Ovary (tissue), 9 donors: ENCODE results near the gene PIK3C2G. TPM values are rescaled to one million over a fixed set of nuclear protein-coding genes. Genes with fewer than 3 reads are reported as not detected.

ENCODE experiments used
- DNase-seq, 5 donors: peaks; one replicate each; pipeline ENCODE4 v3.0.0-alpha.2; 2019 to 2020
- H3K27ac ChIP-seq, 2 donors: fragments of 200-600 bp; one replicate each; pipeline versions ENCODE4 v1.5.1 to v1.8.0; 2019 to 2022
- H3K27me3 ChIP-seq: fragments of 200-600 bp; one replicate; pipeline ENCODE4 v1.8.0; 2022
- H3K36me3 ChIP-seq: fragments of 200-600 bp; sonication (generic); one replicate; pipeline ENCODE4 v1.5.1; 2019
- H3K4me1 ChIP-seq: one replicate; pipeline ENCODE4 v1.8.1; 2013; ENCODE audit warnings: mild to moderate bottlenecking, moderate library complexity; ENCODE audit not compliant: insufficient read depth
- H3K4me3 ChIP-seq: fragments of 200-600 bp; sonication (generic); one replicate; pipeline ENCODE4 v1.5.1; 2017
- H3K9me3 ChIP-seq, 2 donors: fragments of 200-600 bp in 1 of 2; sonication (generic) in 1 of 2; one replicate each; pipeline versions ENCODE4 v1.5.1 to v1.8.1; 2013 to 2019; ENCODE audit warnings: mild to moderate bottlenecking in 1 of 2, moderate library complexity in 1 of 2
- CTCF ChIP-seq, 3 donors: fragments of 450-650 bp in 2 of 3; fragments of 200-600 bp in 1 of 3; IDR thresholded peaks; one replicate each; pipeline versions ENCODE4 v1.5.1 to v1.8.0; 2016 to 2022; ENCODE audit warnings: antibody characterized with exemption in 3 of 3, mild to moderate bottlenecking in 1 of 3
- EP300 ChIP-seq: sonication (generic); formaldehyde crosslinking; IDR thresholded peaks from one replicate; pipeline ENCODE4 v1.6.1; 2017; ENCODE audit warnings: antibody characterized with exemption
- POLR2A ChIP-seq: fragments of 450-650 bp; IDR thresholded peaks from one replicate; pipeline ENCODE4 v1.6.1; 2017; ENCODE audit warnings: antibody characterized with exemption, mild to moderate bottlenecking, moderate library complexity
- WGBS, 3 donors: extraction: QIAGEN DNeasy Blood & Tissue Kit in 1 of 3; methylation state at CpG; one replicate each; pipeline versions ENCODE4 v1.1.5 to v1.1.7; 2013 to 2017; 5-methylcytosine and 5-hydroxymethylcytosine counted together
- intact Hi-C, 4 donors: fragments of 100-400 bp; cut with DNase I; formaldehyde crosslinking; loops; one replicate each; pipeline versions ENCODE4 v1.11.0 to v1.15.1; 2022 to 2023
- polyA plus RNA-seq, 2 donors: library from polyadenylated mRNA; stranded (reverse); fragments of 200-250 nt in 1 of 2; fragments of 350-450 nt in 1 of 2; fragmentation: Illumina TruSeq in 1 of 2; extraction: RNeasy Lipid Tissue Mini Kit (QIAGEN cat#74804) in 1 of 2; gene quantifications; one replicate each; pipeline ENCODE4 v1.2.3, GENCODE V29; 2013 to 2014
- total RNA-seq, 7 donors: library from RNA; depleted of rRNA in 2 of 7; stranded (reverse); fragments of >200 nt in 2 of 7; fragmentation: NEBNext Ultra II Directional in 3 of 7; extraction: Animal tissue kit (Norgen Biotek cat#: 25700) in 3 of 7; gene quantifications; one replicate each; pipeline versions ENCODE4 v1.1.0 to v1.2.4, GENCODE V29; 2016 to 2023
- donor health status: DM: no; HTN: no; CAD: no; lungs with moderate emphysema.
- donor health status: DM: no; HTN: no; CAD: no.
- donor health status: Bipolar disorder and iron deficiency.
- donor health status: DM: yes; HTN: yes; CAD: no.
- donor health status: DM: no; HTN: no; CAD: no.
- donor health status: DM: yes; HTN: yes; CAD: no.

The PIK3C2G gene
- total and polyA plus RNA-seq, 9 donors = 0.02 to 1.6 (median 0.07) TPM; not detected in 4

- no peaks in the 10 kb centered on the region for H3K36me3 ChIP-seq
- intact Hi-C loops = no loop called here
- no peak overlapping the region for H3K27ac ChIP-seq
- 95 to 97% (median 95%) methylated on average over 1 of the region's 1 CpG for WGBS, 3 donors
- DNase-seq = no peak
- H3K9me3 ChIP-seq = no peaks in the 10 kb centered on the region
- H3K4me3 ChIP-seq = no peak overlapping the region
- TF ChIP-seq CTCF (IDR thresholded peaks at IDR 0.05) (no peak), POLR2A (no peak), EP300 (no peak)
- no peaks in the 10 kb centered on the region for H3K4me1 ChIP-seq
- H3K27me3 ChIP-seq = no peaks in the 10 kb centered on the region
These were observed 3.3 kb downstream of the PIK3C2G start for GRCh38 chr12:18264581-18265075.

GRCh38 chr12:18267427-18268099 lies 6.2 kb downstream of the PIK3C2G start:
- Histone ChIP-seq H3K4me3 (no peak overlapping the region), H3K27me3 (no peaks in the 10 kb centered on the region), H3K9me3 (no peaks in the 10 kb centered on the region), H3K4me1 (no peaks in the 10 kb centered on the region), H3K27ac (no peak overlapping the region), H3K36me3 (no peaks in the 10 kb centered on the region)
- no peak for DNase-seq
- 90 to 93% (median 90%) methylated on average over 9 of the region's 9 CpGs for WGBS, 3 donors
- intact Hi-C loops = no loop called here
- TF ChIP-seq POLR2A (no peak), CTCF (IDR thresholded peaks at IDR 0.05) (no peak), EP300 (no peak)

GRCh38 chr12:18270958-18271460 lies 9.7 kb downstream of the PIK3C2G start:
- Histone ChIP-seq H3K4me1 (no peaks in the 10 kb centered on the region), H3K36me3 (no peaks in the 10 kb centered on the region), H3K9me3 (no peaks in the 10 kb centered on the region), H3K27me3 (no peaks in the 10 kb centered on the region), H3K4me3 (no peak overlapping the region), H3K27ac (no peak overlapping the region)
- no peak for DNase-seq
- 79 to 86% (median 84%) methylated on average over 3 of the region's 3 CpGs for WGBS, 3 donors
- intact Hi-C loops = no loop called here
- TF ChIP-seq POLR2A (no peak), EP300 (no peak), CTCF (IDR thresholded peaks at IDR 0.05) (no peak)

GRCh38 chr12:18275981-18276380 lies 14.7 kb downstream of the PIK3C2G start:
- Histone ChIP-seq H3K27me3 (no peaks in the 10 kb centered on the region), H3K27ac (no peak overlapping the region), H3K9me3 (no peaks in the 10 kb centered on the region), H3K36me3 (no peaks in the 10 kb centered on the region), H3K4me1 (no peaks in the 10 kb centered on the region), H3K4me3 (no peak overlapping the region)
- DNase-seq = no peak
- 85 to 91% (median 85%) methylated on average over 1 of the region's 1 CpG for WGBS, 3 donors
- TF ChIP-seq POLR2A = no peak
- no peak for TF ChIP-seq CTCF (IDR thresholded peaks at IDR 0.05)
- TF ChIP-seq EP300 = no peak
- intact Hi-C loops = no loop called here
